Measurements from ENCODE around the gene LRP1B. TPM values are rescaled to one million over a fixed set of nuclear protein-coding genes. Genes with fewer than 3 reads are reported as not detected.

The LRP1B gene
- total and polyA plus RNA-seq, 2 of the 8 experiments (the other 6 are each of a cell fraction or from before 2014, with no cell fraction given), result 0.03 TPM; not detected in 1

- Histone ChIP-seq H2AK5ac (ENCODE audit: low read depth, low read length) (no peak overlapping the region), H3K27me3 (replicated peaks in 1 of 4; ENCODE audit: control insufficient read depth in 3 of 4, extremely low read depth in 1 of 4, insufficient read depth in 3 of 4, low read length in 3 of 4) (no peaks in the 10 kb centered on the region), H3K23ac (ENCODE audit: insufficient read length) (no peak overlapping the region), H2BK20ac (ENCODE audit: low read length) (no peak overlapping the region), H4K5ac (ENCODE audit: insufficient read length, low read depth, low read length) (no peak overlapping the region), H3K4me2 (ENCODE audit: insufficient read depth in 1 of 2, low read depth in 2 of 2, low read length in 2 of 2) (no peak overlapping the region), H3K4me1 (replicated peaks in 1 of 4; ENCODE audit: control insufficient read depth in 3 of 4, insufficient read depth in 4 of 4, low read length in 3 of 4) (no peaks in the 10 kb centered on the region), H2AFZ (ENCODE audit: low read length) (no peak overlapping the region), H3K18ac (ENCODE audit: extremely low read depth, low read length) (no peak overlapping the region), H4K8ac (ENCODE audit: extremely low read depth, insufficient read depth, low read length) (no peak overlapping the region), H3K79me1 (ENCODE audit: low read depth, low read length) (no peaks in the 10 kb centered on the region), H2BK12ac (ENCODE audit: low read depth, low read length) (no peak overlapping the region), H3K23me2 (ENCODE audit: low read depth, low read length) (no peaks in the 10 kb centered on the region), H2BK5ac (ENCODE audit: low read depth, low read length) (no peak overlapping the region), H2BK120ac (replicated peaks; ENCODE audit: low read depth, low read length) (no peak overlapping the region), H3K27ac (ENCODE audit: low read depth, low read length) (no peak overlapping the region), H2BK15ac (ENCODE audit: low read length) (no peak overlapping the region), H3K4me3 (ENCODE audit: extremely low read depth in 1 of 4, insufficient read depth in 2 of 4, low read depth in 3 of 4, low read length in 4 of 4) (no peak overlapping the region), H3K9me3 (ENCODE audit: insufficient read depth in 2 of 2, low read depth in 1 of 2, low read length in 1 of 2) (no peaks in the 10 kb centered on the region), H3K9ac (replicated peaks in 1 of 4; ENCODE audit: extremely low read depth in 1 of 4, low read depth in 3 of 4, low read length in 3 of 4) (no peak overlapping the region), H4K91ac (replicated peaks; ENCODE audit: insufficient read length, low read length) (no peak overlapping the region), H3K79me2 (ENCODE audit: control insufficient read depth in 1 of 2, insufficient read depth in 2 of 2, low read length in 2 of 2) (no peaks in the 10 kb centered on the region), H3K4ac (replicated peaks; ENCODE audit: insufficient read length, low read depth, low read length) (no peak overlapping the region), H3K56ac (replicated peaks; ENCODE audit: insufficient read length, low read depth, low read length) (no peak overlapping the region), H3K14ac (ENCODE audit: insufficient read length) (no peak overlapping the region), H4K20me1 (replicated peaks in 1 of 2; ENCODE audit: control insufficient read depth in 1 of 2, insufficient read depth in 2 of 2, low read length in 2 of 2) (no peaks in the 10 kb centered on the region), H3K36me3 (ENCODE audit: control insufficient read depth in 2 of 4, insufficient read depth in 4 of 4, low read length in 3 of 4) (no peaks in the 10 kb centered on the region)
- ChIA-PET CTCF (ENCODE audit: partially characterized antibody) (interaction anchor here (0.6 to 1.2 kb wide), 2 partner anchors 16 to 73 kb away, joined by 3 to 5 read pairs; no protein-coding TSS in a partner anchor), POLR2A (ENCODE audit: partially characterized antibody) (no interaction called here)
- DNase-seq (ENCODE audit: low read depth in 1 of 2, low spot score in 2 of 2) (no peak), FAIRE-seq (no peak)
- WGBS, 2 experiments (ENCODE audit: extremely low coverage in 1 of 2, insufficient coverage in 1 of 2, insufficient read length in 1 of 2, insufficient replicate concordance in 2 of 2, low coverage in 1 of 2, low lambda C conversion rate in 2 of 2, missing lambda C conversion rate in 1 of 2), result 64% methylated on average over 2 of the region's 2 CpGs; no CpG with 5 or more reads in 1 of the 2 experiments
- TF ChIP-seq KDM1A (IDR thresholded peaks at IDR 0.05; ENCODE audit: borderline replicate concordance, low read length), result no peak
- TF ChIP-seq POLR2AphosphoS5 (IDR thresholded peaks at IDR 0.05; ENCODE audit: low read depth, low read length), result no peak
- TF ChIP-seq, protein P1, sequence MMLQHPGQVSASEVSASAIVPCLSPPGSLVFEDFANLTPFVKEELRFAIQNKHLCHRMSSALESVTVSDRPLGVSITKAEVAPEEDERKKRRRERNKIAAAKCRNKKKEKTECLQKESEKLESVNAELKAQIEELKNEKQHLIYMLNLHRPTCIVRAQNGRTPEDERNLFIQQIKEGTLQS (IDR thresholded peaks at IDR 0.05; ENCODE audit: insufficient read depth, low read depth, low read length), result no peak
- no peak for TF ChIP-seq SP2 (IDR thresholded peaks at IDR 0.05; ENCODE audit: low read length)
- TF ChIP-seq RBBP5 (IDR thresholded peaks at IDR 0.05; ENCODE audit: borderline replicate concordance, low read depth, low read length), result no peak
- TF ChIP-seq TEAD4 (IDR thresholded peaks at IDR 0.05; ENCODE audit: low read depth, low read length), result no peak
- TF ChIP-seq JUN (IDR thresholded peaks at IDR 0.05; ENCODE audit: low read depth, low read length), result no peak
- TF ChIP-seq KDM4A (IDR thresholded peaks at IDR 0.05; ENCODE audit: low read depth, low read length, severe bottlenecking), result no peak
- TF ChIP-seq CEBPB (IDR thresholded peaks at IDR 0.05; ENCODE audit: low read depth, low read length), result no peak
- TF ChIP-seq TCF12 (IDR thresholded peaks at IDR 0.05; ENCODE audit: low read depth, low read length), result no peak
These were observed 1188.5 kb downstream of the LRP1B start for GRCh38 chr2:140942284-140942683.

All from H1 (cell line).